Raji (cell line): Measurements from ENCODE around the gene BST1.

Source experiments
- POLR2A ChIP-seq: IDR thresholded peaks from 2 replicates; pipeline ENCODE4 v1.6.1; 2011; ENCODE audit warnings: low read depth, low read length, control low read depth; ENCODE audit not compliant: insufficient read depth

Gene BST1, protein sequence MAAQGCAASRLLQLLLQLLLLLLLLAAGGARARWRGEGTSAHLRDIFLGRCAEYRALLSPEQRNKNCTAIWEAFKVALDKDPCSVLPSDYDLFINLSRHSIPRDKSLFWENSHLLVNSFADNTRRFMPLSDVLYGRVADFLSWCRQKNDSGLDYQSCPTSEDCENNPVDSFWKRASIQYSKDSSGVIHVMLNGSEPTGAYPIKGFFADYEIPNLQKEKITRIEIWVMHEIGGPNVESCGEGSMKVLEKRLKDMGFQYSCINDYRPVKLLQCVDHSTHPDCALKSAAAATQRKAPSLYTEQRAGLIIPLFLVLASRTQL

DNA sequence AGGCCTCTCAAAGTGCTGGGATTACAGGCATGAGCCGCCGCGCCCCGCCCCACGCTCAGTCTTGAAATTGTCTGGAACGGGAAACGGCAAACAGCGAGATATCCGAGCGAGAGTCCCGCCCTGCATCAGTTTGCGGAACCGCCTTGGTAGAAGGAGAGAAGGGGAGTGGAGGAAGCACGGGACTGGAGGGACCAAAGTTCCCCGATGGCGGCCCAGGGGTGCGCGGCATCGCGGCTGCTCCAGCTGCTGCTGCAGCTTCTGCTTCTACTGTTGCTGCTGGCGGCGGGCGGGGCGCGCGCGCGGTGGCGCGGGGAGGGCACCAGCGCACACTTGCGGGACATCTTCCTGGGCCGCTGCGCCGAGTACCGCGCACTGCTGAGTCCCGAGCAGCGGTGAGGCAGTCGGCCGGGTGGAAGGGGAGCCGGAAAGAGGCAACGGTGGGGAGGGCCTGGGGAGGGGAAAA lies at the start of gene BST1:
Gene BST1 (plus strand): TSS at position 125 of the 463 bp plus-strand sequence. CDS start 80 bp downstream, at position 205.
- no peak for TF ChIP-seq POLR2A

DNA sequence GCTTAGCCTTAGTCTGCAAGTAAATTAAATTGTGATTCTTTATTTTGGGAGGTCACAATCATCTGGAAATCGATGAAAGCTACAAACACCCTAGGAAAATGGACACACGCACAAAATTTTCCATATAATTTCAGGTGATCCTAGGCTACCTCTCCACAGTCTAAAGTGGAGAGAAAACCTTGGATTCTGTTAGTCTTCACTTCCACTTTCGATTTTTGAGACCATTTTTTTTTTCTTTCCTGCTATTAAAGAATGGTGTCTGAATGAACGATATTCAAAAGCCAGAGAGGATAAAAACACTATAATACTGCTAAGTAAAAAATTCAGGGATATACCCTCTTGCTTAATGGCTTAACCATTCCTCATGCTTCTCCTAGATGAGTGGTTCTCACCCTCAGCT lies 49.4 kb upstream of the BST1 start:
- TF ChIP-seq POLR2A = no peak

DNA sequence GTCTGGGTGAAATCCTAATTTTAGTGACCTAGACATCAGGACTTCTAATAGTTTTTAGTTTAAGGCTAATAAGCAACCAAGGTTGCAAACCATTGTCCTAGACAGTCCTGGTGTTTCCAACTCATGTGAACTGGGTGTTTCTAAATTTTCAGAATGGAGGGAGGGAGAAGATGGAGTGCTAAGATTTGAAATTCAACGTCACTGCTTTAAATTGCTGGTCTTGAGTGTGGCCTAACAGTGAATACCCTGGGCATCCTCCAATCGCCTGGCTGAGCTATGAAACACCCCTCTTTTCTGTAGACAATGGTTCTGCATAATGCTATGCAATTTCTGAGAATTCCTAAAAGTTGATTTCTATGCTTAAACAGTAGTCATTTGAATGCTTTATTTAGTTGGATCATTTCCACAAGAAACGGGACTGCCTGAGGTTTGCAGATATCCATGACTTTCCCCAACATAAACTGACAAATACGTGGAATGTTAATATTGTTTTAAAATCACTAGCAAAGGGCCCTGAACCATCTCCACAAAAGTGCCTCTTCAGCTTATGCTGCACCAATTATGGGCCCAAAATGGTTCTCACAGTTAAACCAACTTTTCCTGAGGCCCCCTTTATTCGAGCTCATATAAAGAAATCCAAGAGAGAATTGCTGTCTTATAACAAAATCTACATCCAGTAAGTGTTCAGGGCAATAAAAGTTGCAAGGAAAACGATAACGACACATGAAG lies 48.8 kb upstream of the BST1 start:
- no peak for TF ChIP-seq POLR2A

DNA sequence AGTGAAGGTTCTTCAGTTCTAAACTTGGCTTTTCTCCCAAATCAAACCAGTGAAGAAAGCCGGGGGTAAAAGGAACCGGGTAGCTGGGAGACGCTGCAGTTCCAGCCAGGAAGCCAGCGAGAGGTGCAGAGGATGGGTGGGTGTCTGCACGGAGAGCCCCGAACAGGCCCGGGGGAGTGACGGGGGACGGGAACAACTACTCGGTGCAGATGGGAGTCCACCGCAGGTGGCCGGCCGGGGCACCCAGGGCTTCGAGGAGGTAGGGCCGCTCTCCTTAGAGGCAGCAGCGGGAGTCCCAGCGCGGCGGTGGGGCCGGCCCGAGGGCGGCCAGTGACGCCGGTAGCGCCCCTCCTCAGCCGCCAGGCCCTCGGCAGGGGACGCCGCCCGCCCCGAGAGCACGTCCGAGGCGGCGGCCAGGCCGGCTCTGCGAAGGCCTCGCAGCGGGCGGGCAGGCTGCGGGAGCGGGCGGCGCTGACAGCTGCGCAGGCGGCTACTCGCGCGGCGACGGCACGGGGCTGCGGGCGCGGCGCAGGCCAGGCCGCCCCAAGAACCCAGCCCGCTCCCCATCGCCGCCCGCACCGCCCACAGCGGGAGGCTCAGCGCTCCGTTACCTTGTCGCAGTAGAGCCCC lies 48.2 kb upstream of the BST1 start:
- no peak for TF ChIP-seq POLR2A

DNA sequence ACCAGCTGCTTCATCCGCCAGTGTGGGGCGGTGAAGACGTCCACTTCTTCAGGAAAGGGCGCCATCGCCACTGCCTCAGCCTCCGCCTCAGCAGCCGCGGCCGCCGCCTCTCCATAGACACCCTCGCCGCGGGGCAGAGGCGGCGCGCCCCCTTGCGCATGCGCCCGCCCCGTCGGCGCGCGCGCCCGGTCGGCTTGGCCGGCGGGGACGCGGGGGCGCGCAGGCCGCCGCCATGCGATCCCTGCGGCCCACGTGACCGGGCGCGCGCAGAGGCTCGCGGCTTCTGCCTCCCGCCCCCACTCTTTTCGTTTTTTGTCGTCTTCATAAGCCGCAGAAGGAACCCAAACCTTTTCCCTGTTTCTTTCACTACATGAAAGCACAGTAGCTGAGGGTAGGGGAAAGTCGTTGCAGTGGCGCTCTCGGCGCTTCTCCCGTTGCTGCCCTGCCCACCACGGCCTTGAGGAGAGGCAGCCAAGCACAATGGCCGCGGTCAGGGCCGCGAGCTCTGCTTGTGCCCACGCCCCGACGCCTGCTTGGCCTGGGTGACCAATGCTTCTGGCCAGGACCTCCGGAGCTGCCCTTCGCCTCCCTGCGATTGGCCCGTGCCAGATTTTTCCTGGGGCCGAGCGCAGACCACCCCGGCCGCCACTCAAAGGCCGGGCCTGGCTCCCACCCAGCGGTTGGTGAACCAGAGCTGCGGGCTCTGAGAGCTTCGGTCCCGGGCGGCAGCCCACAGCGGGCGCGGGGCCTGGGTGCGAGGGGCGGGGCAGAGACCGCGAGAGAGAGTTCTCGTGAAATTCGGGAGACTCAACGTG lies 47.4 kb upstream of the BST1 start, which contains the start of gene FBXL5:
Gene FBXL5 (minus strand): TSS at position 135 of the 815 bp plus-strand sequence. CDS start 70 bp downstream, at position 65.
- TF ChIP-seq POLR2A = peak; percentile 92

DNA sequence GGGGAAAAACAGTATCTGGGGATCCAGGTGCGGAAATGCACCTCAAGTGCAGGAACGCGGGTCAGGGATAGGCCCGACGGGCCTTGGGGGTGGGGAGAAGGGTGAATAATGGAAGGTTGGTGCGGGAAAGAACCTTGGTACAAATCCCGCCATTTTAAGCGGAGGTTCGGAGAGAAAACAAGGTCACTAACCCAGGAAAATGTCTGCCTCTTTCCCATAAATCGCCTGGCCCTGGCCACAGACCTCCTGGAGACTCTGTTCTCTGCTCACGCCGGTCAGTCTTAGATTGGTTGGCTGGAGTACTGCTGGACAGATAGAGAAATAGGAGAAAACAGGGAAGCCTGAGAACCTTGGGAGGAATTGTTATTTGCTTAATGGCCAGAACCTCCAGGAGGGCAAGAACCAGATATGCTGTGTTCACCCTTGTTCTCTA lies 46.8 kb upstream of the BST1 start:
- TF ChIP-seq POLR2A = no peak

DNA sequence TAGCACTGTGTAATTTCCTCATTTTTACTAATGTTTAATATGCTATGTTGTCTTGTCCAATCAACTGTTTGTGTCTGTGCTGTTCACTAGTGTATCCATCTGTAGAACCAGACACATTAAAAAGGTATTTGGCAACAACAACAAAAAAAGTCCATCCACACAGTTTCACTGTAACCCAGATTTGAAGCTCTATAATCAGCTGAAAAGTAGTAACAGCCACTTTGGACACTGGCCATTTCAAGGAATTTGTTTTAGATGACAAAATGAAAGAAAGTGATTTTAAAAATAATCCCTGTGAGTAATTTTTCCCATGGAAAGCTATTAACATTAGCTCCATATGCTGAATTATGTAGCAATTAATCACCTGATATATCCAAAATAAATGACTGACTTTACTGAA lies 45.5 kb upstream of the BST1 start:
- TF ChIP-seq POLR2A = no peak

DNA sequence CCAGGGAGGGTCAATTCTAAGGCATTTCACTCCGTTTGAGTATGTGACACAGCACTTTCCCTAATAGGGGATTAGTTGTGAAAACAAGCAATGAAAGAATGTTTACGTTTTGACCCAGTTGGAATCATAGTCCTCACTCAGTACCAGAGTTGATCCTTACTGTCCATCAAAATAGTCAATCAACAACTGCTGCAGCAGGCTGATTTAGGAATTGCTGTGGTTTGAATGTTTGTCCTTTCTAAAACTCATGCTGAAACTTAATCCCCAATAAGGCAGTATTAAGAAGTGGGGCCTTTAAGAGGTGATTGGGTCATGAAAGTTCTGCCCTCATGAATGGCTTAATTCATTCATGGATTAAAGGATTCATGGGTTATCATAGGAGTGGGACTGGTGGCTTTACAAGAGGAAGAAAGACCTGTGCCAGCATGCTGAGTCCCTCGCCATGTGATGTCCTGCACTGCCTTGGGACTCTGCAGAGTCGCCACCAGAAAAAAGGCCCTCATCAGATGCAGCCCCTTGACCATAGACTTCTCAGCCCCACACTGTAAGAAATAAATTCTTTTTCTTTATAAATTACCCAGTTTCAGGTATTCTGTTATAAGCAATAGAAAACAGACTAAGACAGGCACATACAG lies 44.6 kb upstream of the BST1 start:
- no peak for TF ChIP-seq POLR2A

DNA sequence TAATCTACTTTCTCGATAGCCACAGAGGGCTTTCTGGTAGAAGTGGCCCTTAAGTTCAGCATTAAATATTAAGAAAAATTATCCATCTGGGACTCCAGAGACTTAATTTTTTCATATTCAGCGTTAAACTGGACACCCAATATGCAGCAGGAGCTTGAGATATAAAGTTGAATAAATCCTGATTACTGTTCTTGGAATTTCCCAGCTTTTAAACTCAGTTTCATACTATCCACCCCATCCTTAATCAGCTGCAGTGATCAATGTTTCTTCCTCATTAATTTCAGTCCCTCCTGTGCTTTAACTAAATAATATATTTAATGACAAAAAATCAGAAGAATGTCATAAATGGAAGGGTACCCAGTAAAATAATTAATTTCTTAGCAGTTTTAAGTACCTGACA lies 44.1 kb upstream of the BST1 start:
- TF ChIP-seq POLR2A = no peak

DNA sequence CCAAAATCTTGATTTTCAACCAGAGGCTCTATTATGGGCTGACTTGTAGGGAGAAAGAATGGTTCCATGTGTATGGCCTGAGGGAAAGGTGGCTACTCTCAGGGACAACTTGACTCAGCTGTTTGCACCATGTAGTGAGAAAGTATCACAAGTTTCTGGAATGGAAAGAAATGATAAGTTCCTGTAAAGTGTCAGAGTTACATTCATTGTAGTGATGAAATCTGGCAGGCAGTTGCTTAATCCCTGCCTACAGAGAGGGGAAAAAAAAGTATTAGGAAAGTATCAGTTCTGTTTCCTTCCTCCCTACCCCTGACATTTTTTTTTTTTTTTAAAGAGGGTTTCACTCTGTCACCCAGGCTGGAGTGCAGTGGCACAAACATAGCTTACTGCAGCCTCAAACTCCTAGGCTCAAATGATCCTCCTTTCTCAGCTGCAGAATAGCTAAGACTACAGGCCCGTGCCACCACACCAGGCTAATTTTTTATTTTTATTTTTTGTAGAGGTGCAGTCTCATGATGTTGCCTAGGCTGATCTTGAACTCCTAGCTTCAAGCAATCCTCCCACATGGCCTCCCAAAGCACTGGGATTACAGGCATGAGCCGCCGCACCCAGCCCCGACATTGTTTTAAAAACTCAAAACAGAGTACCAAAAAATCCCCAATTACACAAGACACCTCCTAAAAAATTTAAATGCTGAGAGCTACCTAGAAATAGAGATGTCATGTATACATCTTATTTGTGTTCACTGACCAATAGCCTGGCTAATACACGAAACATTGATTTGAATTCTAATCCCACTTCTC lies 42.9 kb upstream of the BST1 start:
- TF ChIP-seq POLR2A = no peak

DNA sequence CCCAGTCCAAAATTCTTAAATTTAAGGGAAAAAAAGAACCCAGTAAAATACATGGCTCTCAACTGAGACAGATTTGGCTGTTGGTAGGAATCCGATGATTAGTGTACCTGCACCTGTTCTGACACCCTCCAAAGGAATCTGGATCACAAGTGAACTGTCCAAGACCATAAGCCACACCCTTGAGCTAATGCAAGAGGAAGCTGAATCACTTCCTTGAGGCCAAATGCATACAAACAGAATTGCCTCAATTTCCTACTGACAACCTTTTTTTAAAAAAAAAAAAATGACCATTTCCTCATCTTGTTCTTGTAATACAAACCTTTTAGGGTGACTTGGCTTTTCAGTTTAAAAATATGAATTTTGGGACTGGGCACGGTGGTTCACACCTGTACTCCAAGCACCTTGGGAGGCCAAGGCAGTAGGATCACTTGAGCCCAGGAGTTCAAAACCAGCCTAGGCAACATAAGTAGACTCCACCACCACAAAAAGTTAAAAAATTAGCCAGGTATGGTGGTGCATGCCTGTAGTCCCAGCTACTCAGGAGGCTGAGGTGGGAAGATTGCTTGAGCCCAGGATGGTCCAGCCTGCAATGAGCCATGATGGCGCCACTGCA lies 37.0 kb upstream of the BST1 start:
- TF ChIP-seq POLR2A = no peak

DNA sequence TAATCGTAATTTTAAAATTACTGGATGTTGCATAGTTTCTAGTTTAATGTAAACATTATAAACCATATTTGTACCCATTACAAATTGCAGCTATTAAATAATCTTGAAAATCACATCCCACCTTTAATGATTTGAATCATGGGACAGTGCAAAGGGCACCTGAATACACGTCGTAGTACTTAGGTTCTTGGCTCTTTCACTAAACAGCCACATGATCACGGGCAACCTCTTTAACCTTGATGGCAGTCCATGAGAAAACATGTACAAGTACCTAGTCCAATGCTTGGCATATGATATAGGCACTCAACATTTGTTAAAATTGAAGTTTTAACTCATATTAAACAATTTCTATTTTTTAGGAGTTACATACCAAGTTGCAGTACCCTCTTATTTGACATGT lies 35.9 kb upstream of the BST1 start:
- no peak for TF ChIP-seq POLR2A
